ENCODE measurements around the gene PNPLA3. TPM values are rescaled to one million over a fixed set of nuclear protein-coding genes. Genes with fewer than 3 reads are reported as not detected.
A peak's percentile ranks its signal among the peaks of the same experiment; 100 is the strongest.

Gene PNPLA3
- total and polyA plus RNA-seq, 9 of the 15 experiments (the other 6 are each of a cell fraction or from before 2014, with no cell fraction given) = 0.20 to 0.48 (median 0.38) TPM; not detected in 6

- TF ChIP-seq SUPT5H (IDR thresholded peaks at IDR 0.05) (peak; percentile 88), RFX5 (IDR thresholded peaks at IDR 0.05; ENCODE audit: low read depth, low read length) (no peak), SRSF1 (IDR thresholded peaks at IDR 0.05; ENCODE audit: low read depth, low read length) (no peak), ZNF134 (CRISPR knock-in tag; conservative IDR thresholded peaks at IDR 0.05) (no peak), HNRNPLL (IDR thresholded peaks at IDR 0.05; ENCODE audit: low read depth, low read length, poor library complexity, severe bottlenecking) (peak; percentile 25), KLF16 (IDR thresholded peaks at IDR 0.05) (no peak), RBM39 (optimal IDR thresholded peaks at IDR 0.05; ENCODE audit: low read depth, low read length) (no peak), LEF1 (IDR thresholded peaks at IDR 0.05) (no peak), NRF1 (conservative IDR thresholded peaks at IDR 0.05 in 1 of 2, IDR thresholded peaks at IDR 0.05 in 1 of 2) (peak; percentile 84 to 88), ZNF785 (CRISPR knock-in tag; IDR thresholded peaks at IDR 0.05) (no peak), ZNF696 (CRISPR knock-in tag; conservative IDR thresholded peaks at IDR 0.05) (no peak), NR2C2 (CRISPR knock-in tag; IDR thresholded peaks at IDR 0.05) (peak; percentile 90), NR2C2 (tag; IDR thresholded peaks at IDR 0.05) (peak; percentile 99), HDAC2 (IDR thresholded peaks at IDR 0.05) (no peak), GABPA (tag; conservative IDR thresholded peaks at IDR 0.05; ENCODE audit: low read depth) (peak; percentile 93), ZNF589 (CRISPR knock-in tag; IDR thresholded peaks at IDR 0.05; ENCODE audit: low read depth) (no peak), FOXK1 (CRISPR knock-in tag; IDR thresholded peaks at IDR 0.05; ENCODE audit: borderline replicate concordance) (no peak), ZNF583 (CRISPR knock-in tag; IDR thresholded peaks at IDR 0.05) (no peak), ESRRA (IDR thresholded peaks at IDR 0.05; ENCODE audit: borderline replicate concordance, low read depth) (peak; percentile 69), FOXM1 (IDR thresholded peaks at IDR 0.05; ENCODE audit: low read depth) (no peak), FOXM1 (CRISPR knock-in tag; IDR thresholded peaks at IDR 0.05; ENCODE audit: low read depth) (no peak), FOXJ2 (tag; IDR thresholded peaks at IDR 0.05) (no peak), RBM17 (IDR thresholded peaks at IDR 0.05; ENCODE audit: borderline replicate concordance, low read depth, low read length) (no peak), TSC22D4 (tag; IDR thresholded peaks at IDR 0.05) (no peak), ZNF197 (CRISPR knock-in tag; IDR thresholded peaks at IDR 0.05; ENCODE audit: low read depth) (no peak), TBL1XR1 (IDR thresholded peaks at IDR 0.05; ENCODE audit: low read length in 2 of 2) (no peak)
- TF ChIP-seq, protein P1, sequence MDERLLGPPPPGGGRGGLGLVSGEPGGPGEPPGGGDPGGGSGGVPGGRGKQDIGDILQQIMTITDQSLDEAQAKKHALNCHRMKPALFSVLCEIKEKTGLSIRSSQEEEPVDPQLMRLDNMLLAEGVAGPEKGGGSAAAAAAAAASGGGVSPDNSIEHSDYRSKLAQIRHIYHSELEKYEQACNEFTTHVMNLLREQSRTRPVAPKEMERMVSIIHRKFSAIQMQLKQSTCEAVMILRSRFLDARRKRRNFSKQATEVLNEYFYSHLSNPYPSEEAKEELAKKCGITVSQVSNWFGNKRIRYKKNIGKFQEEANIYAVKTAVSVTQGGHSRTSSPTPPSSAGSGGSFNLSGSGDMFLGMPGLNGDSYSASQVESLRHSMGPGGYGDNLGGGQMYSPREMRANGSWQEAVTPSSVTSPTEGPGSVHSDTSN (CRISPR knock-in tag; IDR thresholded peaks at IDR 0.05; ENCODE audit: low read depth) = no peak
- TF ChIP-seq, protein P1 (tag; conservative IDR thresholded peaks at IDR 0.05; ENCODE audit: low read depth) = no peak
- TF ChIP-seq, protein P2, sequence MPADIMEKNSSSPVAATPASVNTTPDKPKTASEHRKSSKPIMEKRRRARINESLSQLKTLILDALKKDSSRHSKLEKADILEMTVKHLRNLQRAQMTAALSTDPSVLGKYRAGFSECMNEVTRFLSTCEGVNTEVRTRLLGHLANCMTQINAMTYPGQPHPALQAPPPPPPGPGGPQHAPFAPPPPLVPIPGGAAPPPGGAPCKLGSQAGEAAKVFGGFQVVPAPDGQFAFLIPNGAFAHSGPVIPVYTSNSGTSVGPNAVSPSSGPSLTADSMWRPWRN (IDR thresholded peaks at IDR 0.05; ENCODE audit: low read depth) = no peak
These were observed 31.7 kb downstream of the PNPLA3 start, which contains the start of gene SAMM50 (continued) for GRCh38 chr22:43955040-43955882.

Data from K562 (cell line).